IPS-15b (cell line): Measurements from ENCODE around the gene PLEKHH1.

Experiments used
- H3K27me3 ChIP-seq: one replicate; pipeline ENCODE4 v1.6.1; 2013; ENCODE audit warnings: low read length; ENCODE audit not compliant: control insufficient read depth, insufficient read depth
- H3K36me3 ChIP-seq: one replicate; pipeline ENCODE4 v1.6.1; 2013; ENCODE audit warnings: low read length; ENCODE audit not compliant: control insufficient read depth, insufficient read depth
- H3K4me1 ChIP-seq: one replicate; pipeline ENCODE4 v1.6.1; 2013; ENCODE audit warnings: mild to moderate bottlenecking, low read length; ENCODE audit not compliant: control insufficient read depth, insufficient read depth
- H3K4me3 ChIP-seq: one replicate; pipeline ENCODE4 v1.5.1; 2013; ENCODE audit warnings: low read depth, low read length
- H3K9ac ChIP-seq: one replicate; pipeline ENCODE4 v1.6.1; 2013; ENCODE audit warnings: low read depth, mild to moderate bottlenecking, low read length
- H3K9me3 ChIP-seq: one replicate; pipeline ENCODE4 v1.6.1; 2013; ENCODE audit warnings: mild to moderate bottlenecking, low read length; ENCODE audit not compliant: control insufficient read depth, insufficient read depth

PLEKHH1 gene

GRCh38 chr14:67571275-67571990 is 38.3 kb downstream of the PLEKHH1 start:
- Histone ChIP-seq H3K36me3 (peaks cover 3% of the 10 kb centered on the region), H3K4me1 (no peaks in the 10 kb centered on the region)

DNA sequence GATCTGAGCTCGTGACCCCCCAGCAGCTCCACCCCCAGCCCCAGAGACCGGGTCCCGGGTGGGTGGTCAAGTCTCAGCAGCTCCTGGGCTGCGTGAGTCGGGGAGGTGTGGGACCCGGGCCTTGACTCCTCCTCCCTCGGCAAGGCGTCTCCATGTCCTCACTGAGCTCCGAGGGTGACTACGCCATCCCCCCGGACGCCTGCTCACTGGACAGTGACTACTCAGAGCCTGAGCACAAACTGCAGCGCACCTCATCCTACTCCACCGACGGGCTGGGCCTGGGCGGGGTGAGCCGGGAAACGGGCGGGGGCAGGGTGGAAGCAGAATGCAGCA is 38.9 kb downstream of the PLEKHH1 start:
- H3K36me3 ChIP-seq = peaks cover 3% of the 10 kb centered on the region
- no peaks in the 10 kb centered on the region for H3K9me3 ChIP-seq
- no peaks in the 10 kb centered on the region for H3K4me1 ChIP-seq
- H3K4me3 ChIP-seq = no peak overlapping the region
- no peak overlapping the region for H3K9ac ChIP-seq
- no peaks in the 10 kb centered on the region for H3K27me3 ChIP-seq

More at GRCh38 chr14:67571275-67571990, 38.3 kb downstream of the PLEKHH1 start:
- Histone ChIP-seq H3K9me3 (no peaks in the 10 kb centered on the region), H3K4me3 (no peak overlapping the region), H3K27me3 (no peaks in the 10 kb centered on the region), H3K9ac (no peak overlapping the region)

GRCh38 chr14:67572608-67573007 is 39.5 kb downstream of the PLEKHH1 start:
- no peaks in the 10 kb centered on the region for H3K27me3 ChIP-seq
- no peak overlapping the region for H3K9ac ChIP-seq
- no peaks in the 10 kb centered on the region for H3K9me3 ChIP-seq
- H3K36me3 ChIP-seq = peaks cover 3% of the 10 kb centered on the region
- H3K4me1 ChIP-seq = no peaks in the 10 kb centered on the region
- no peak overlapping the region for H3K4me3 ChIP-seq

- Histone ChIP-seq H3K27me3 (no peaks in the 10 kb centered on the region), H3K4me3 (no peak overlapping the region), H3K9me3 (no peaks in the 10 kb centered on the region), H3K36me3 (peaks cover 7% of the 10 kb centered on the region), H3K9ac (no peak overlapping the region), H3K4me1 (no peaks in the 10 kb centered on the region)
These were observed 40.3 kb downstream of the PLEKHH1 start for GRCh38 chr14:67573228-67574010.

- peaks cover 7% of the 10 kb centered on the region for H3K36me3 ChIP-seq
- no peak overlapping the region for H3K9ac ChIP-seq
- H3K4me3 ChIP-seq = no peak overlapping the region
- no peaks in the 10 kb centered on the region for H3K27me3 ChIP-seq
- no peaks in the 10 kb centered on the region for H3K4me1 ChIP-seq
- H3K9me3 ChIP-seq = no peaks in the 10 kb centered on the region
These were observed 41.1 kb downstream of the PLEKHH1 start for GRCh38 chr14:67574156-67574555.

DNA sequence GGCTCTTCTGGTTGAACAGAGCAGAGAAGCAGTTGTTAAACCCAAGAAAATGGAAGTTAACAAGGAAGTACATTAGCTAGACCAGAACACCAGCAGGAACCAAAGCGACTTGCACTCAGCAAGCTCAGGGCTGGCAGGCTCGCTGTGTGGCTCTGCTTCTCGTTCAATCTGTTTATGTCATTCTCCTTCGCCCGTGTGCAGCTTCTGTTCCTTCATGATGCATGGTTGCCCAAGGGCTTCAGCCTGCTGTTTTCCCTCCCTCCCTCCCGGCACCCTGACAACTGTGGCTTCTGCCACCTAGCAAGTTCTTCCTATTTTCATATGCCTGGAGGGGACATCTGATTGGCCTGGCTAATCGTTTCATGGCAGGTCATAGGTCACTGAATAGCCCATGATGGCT is 41.7 kb downstream of the PLEKHH1 start:
- H3K4me3 ChIP-seq = no peak overlapping the region
- no peaks in the 10 kb centered on the region for H3K27me3 ChIP-seq
- H3K9me3 ChIP-seq = no peaks in the 10 kb centered on the region
- H3K36me3 ChIP-seq = peaks cover 7% of the 10 kb centered on the region
- H3K9ac ChIP-seq = no peak overlapping the region
- no peaks in the 10 kb centered on the region for H3K4me1 ChIP-seq

DNA sequence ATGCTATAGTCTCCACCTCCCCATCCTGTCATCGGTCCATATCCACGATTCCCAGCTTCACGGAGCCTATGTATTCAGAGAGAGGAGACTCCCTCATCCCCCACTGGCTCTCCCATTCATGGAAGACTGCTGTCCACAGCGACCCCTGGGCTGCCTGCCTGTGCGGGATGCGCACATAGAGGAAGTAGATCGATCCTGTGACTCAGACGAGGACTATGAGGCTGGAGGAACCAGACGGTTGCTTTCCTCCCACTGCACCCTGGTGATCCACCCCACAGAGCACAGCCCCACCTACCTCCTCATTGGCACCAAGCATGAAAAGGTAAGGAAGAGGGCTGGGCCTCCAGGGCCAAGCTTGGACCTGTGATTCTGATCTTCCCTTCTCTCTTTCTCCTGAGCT is 42.6 kb downstream of the PLEKHH1 start:
- H3K9me3 ChIP-seq = no peaks in the 10 kb centered on the region
- H3K27me3 ChIP-seq = no peaks in the 10 kb centered on the region
- H3K4me1 ChIP-seq = no peaks in the 10 kb centered on the region
- H3K4me3 ChIP-seq = no peak overlapping the region
- H3K9ac ChIP-seq = no peak overlapping the region
- H3K36me3 ChIP-seq = peaks cover 7% of the 10 kb centered on the region

DNA sequence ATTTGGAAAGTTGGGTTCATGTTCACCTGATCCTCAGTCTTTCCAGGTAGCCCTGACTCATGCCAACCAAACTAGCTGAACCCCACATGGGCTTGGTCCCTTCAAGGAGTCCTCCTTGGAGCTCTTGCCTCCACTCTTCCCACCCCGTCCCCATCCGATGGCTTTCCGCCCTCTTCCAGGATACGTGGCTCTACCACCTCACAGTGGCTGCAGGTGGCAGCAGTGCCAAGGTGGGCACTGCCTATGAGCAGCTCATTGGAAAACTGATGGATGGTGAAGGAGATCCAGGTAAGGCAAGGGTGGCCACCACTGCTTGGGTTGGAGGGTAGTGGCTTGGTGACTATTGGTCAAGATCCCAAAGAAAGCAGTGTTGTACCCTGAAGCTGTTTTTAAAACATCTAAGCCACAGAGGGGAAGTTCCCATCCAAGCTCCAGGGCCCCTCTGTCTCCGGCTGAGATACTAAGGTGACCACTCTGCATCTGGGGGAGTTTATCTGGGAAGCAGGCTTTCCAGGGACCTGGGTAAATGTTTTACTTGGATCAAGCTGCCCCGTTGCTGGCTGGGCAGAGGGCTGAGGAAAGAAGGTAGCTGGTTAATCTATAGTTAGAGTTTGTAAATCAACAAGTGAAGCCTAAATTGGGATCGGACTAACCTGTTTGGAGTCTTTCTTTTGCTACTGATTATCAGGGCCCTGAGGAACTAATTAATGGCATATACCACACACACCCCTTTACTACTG is 43.3 kb downstream of the PLEKHH1 start:
- H3K4me1 ChIP-seq = no peaks in the 10 kb centered on the region
- no peak overlapping the region for H3K9ac ChIP-seq

GRCh38 chr14:67577181-67577808 is 44.2 kb downstream of the PLEKHH1 start:
- Histone ChIP-seq H3K4me1 (no peaks in the 10 kb centered on the region), H3K9ac (no peak overlapping the region), H3K36me3 (peaks cover 7% of the 10 kb centered on the region), H3K4me3 (no peak overlapping the region), H3K9me3 (no peaks in the 10 kb centered on the region), H3K27me3 (no peaks in the 10 kb centered on the region)

More for the DNA sequence above, 43.3 kb downstream of the PLEKHH1 start:
- H3K36me3 ChIP-seq = peaks cover 7% of the 10 kb centered on the region
- no peak overlapping the region for H3K4me3 ChIP-seq
- H3K9me3 ChIP-seq = no peaks in the 10 kb centered on the region
- H3K27me3 ChIP-seq = no peaks in the 10 kb centered on the region

GRCh38 chr14:67577909-67578749 is 45.0 kb downstream of the PLEKHH1 start:
- Histone ChIP-seq H3K27me3 (no peaks in the 10 kb centered on the region), H3K4me3 (no peak overlapping the region), H3K9me3 (no peaks in the 10 kb centered on the region), H3K9ac (no peak overlapping the region), H3K4me1 (no peaks in the 10 kb centered on the region), H3K36me3 (peaks cover 7% of the 10 kb centered on the region)

GRCh38 chr14:67579040-67579439 is 46.0 kb downstream of the PLEKHH1 start:
- Histone ChIP-seq H3K9ac (no peak overlapping the region), H3K9me3 (no peaks in the 10 kb centered on the region), H3K4me1 (no peaks in the 10 kb centered on the region), H3K4me3 (no peak overlapping the region), H3K36me3 (peaks cover 7% of the 10 kb centered on the region), H3K27me3 (no peaks in the 10 kb centered on the region)
